ENCODE measurements around the gene LATS2.

DNA sequence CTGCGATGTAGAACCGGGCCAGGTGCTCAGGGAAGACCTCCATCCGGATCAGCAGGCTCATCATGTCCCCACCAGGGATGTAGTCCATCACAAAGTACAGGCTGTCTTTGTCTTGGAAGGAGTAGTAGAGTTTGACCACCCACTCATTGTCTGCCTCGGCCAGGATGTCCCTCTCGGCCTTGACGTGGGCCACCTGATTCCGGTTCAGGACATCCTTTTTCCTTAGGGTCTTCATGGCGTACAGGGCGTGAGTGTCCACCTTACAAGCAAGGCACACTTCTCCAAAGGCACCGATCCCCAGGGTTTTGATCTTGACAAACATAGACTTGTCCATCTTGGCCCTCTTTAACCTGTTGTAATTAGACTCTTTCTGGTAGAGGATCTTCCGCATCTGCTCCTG, 78.0 kb downstream of the LATS2 start:
- TF ChIP-seq POLR2AphosphoS5 (IDR thresholded peaks at IDR 0.05) (no peak), POLR2A (IDR thresholded peaks at IDR 0.05) (no peak)
- TF ChIP-seq, protein P1, sequence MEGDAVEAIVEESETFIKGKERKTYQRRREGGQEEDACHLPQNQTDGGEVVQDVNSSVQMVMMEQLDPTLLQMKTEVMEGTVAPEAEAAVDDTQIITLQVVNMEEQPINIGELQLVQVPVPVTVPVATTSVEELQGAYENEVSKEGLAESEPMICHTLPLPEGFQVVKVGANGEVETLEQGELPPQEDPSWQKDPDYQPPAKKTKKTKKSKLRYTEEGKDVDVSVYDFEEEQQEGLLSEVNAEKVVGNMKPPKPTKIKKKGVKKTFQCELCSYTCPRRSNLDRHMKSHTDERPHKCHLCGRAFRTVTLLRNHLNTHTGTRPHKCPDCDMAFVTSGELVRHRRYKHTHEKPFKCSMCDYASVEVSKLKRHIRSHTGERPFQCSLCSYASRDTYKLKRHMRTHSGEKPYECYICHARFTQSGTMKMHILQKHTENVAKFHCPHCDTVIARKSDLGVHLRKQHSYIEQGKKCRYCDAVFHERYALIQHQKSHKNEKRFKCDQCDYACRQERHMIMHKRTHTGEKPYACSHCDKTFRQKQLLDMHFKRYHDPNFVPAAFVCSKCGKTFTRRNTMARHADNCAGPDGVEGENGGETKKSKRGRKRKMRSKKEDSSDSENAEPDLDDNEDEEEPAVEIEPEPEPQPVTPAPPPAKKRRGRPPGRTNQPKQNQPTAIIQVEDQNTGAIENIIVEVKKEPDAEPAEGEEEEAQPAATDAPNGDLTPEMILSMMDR (IDR thresholded peaks at IDR 0.05): no peak
